Esophagus squamous epithelium (tissue), 5 donors: ENCODE data around the gene PCDHGC3. TPM values are rescaled to one million over a fixed set of nuclear protein-coding genes. Genes with fewer than 3 reads are reported as not detected.

ENCODE experiments used
- DNase-seq: peaks from one replicate; lab custom pipeline; 2025; lab: John Stamatoyannopoulos, UW
- H3K27ac ChIP-seq, 4 donors: fragments of 200-600 bp; sonication (generic); one replicate each; pipeline ENCODE4 v1.5.1; 2016 to 2019; ENCODE audit warnings: mild to moderate bottlenecking in 1 of 4
- H3K27me3 ChIP-seq, 4 donors: fragments of 200-600 bp; sonication (generic); 1 replicate in 3 of 4; 2 replicates in 1 of 4; pipeline versions ENCODE4 v1.5.1 to v1.6.0; 2017 to 2021; ENCODE audit warnings: antibody characterized with exemption in 1 of 4
- H3K36me3 ChIP-seq, 3 donors: fragments of 200-600 bp; sonication (generic); one replicate each; pipeline ENCODE4 v1.5.1; 2016 to 2019
- H3K4me1 ChIP-seq, 3 donors: fragments of 200-600 bp; sonication (generic); one replicate each; pipeline ENCODE4 v1.5.1; 2017 to 2019
- H3K4me3 ChIP-seq, 4 donors: fragments of 200-600 bp; sonication (generic); 1 replicate in 3 of 4; 2 replicates in 1 of 4; pipeline ENCODE4 v1.5.1; 2016 to 2019; ENCODE audit warnings: mild to moderate bottlenecking in 2 of 4, moderate library complexity in 1 of 4
- H3K9me3 ChIP-seq, 3 donors: fragments of 200-600 bp; sonication (generic); one replicate each; pipeline ENCODE4 v1.5.1; 2016 to 2019
- CTCF ChIP-seq, 6 experiments: fragments of 450-650 bp in 4 of 6; fragments of 200-600 bp in 2 of 6; sonication (generic) in 2 of 6; IDR thresholded peaks; one replicate each; pipeline ENCODE4 v1.5.1; 2016 to 2019; ENCODE audit warnings: antibody characterized with exemption in 6 of 6, mild to moderate bottlenecking in 4 of 6, moderate library complexity in 4 of 6
- POLR2A ChIP-seq, 4 donors: fragments of 450-650 bp; IDR thresholded peaks; one replicate each; pipeline ENCODE4 v1.6.1; 2017; ENCODE audit warnings: antibody characterized with exemption in 4 of 4, mild to moderate bottlenecking in 4 of 4, moderate library complexity in 3 of 4
- WGBS, 2 donors: methylation state at CpG; one replicate each; pipeline ENCODE4 v1.1.5; 2018; 5-methylcytosine and 5-hydroxymethylcytosine counted together
- intact Hi-C: fragments of 100-400 bp; cut with DNase I; formaldehyde crosslinking; loops from one replicate; pipeline ENCODE4 v1.15.0; 2022
- total RNA-seq, 4 donors: library from RNA; depleted of rRNA; stranded (reverse); fragments of >200 nt; gene quantifications; one replicate each; pipeline ENCODE4 v1.1.0, GENCODE V29; 2016
- donor health status: DM: yes; HTN: yes; CAD: no.

The PCDHGC3 gene
- total RNA-seq, 4 donors from 2014 or later, result 36.6 to 52.5 (median 38.6) TPM

- H3K27ac ChIP-seq, result peak overlapping the region; percentile 73 to 92 (median 88)
- intact Hi-C loops, result no loop called here
- H3K4me1 ChIP-seq, result peaks cover under 1 to 49% (median 22%) of the 10 kb centered on the region in 3 donors
- H3K9me3 ChIP-seq, result no peaks in the 10 kb centered on the region
- no peaks in the 10 kb centered on the region for H3K27me3 ChIP-seq
- no peak for TF ChIP-seq POLR2A (IDR thresholded peaks at IDR 0.05)
- no peak for TF ChIP-seq CTCF (IDR thresholded peaks at IDR 0.05)
- H3K4me3 ChIP-seq, result peak overlapping the region in 1 of 4 donors; percentile 55
- 55 to 72% methylated on average over 9 to 10 of the region's 11 CpGs for WGBS, 2 donors
- no peak for DNase-seq
- peaks cover 0 to 89% (median 0%) of the 10 kb centered on the region in 3 donors for H3K36me3 ChIP-seq
These were observed 31.8 kb downstream of the PCDHGC3 start for GRCh38 chr5:141507387-141508091.

DNA sequence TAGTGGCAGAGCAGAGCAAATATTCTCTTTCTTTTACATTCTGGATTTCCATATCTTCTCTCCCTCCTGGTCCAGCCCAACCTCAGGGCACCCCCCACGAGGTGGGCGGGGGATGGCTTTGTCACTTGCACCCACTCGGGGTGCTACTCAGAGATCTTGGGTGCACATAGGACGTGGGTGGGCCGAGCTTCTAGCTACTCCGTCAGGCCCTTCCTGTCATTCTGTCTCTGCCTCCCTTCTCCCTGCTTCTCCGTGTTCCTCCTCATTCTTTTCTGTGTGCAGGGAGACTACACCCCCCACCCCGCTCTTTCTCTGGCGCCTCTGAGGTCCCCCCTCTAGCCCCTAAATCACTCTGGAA is 32.7 kb downstream of the PCDHGC3 start:
- TF ChIP-seq POLR2A (IDR thresholded peaks at IDR 0.05), result no peak
- no peak for TF ChIP-seq CTCF (IDR thresholded peaks at IDR 0.05)
- Histone ChIP-seq H3K9me3 (no peaks in the 10 kb centered on the region), H3K27me3 (no peaks in the 10 kb centered on the region), H3K36me3 (peaks cover 0 to 80% (median 0%) of the 10 kb centered on the region in 3 donors), H3K4me1 (peaks cover 8 to 58% (median 27%) of the 10 kb centered on the region in 3 donors), H3K4me3 (peak overlapping the region in 3 of 4 donors; percentile 31 to 55 (median 35)), H3K27ac (peak overlapping the region; percentile 73 to 92 (median 88))
- no peak for DNase-seq
- intact Hi-C loops, result no loop called here
- 53 to 65% methylated on average over 9 of the region's 9 CpGs for WGBS, 2 donors

GRCh38 chr5:141508798-141509611 is 33.2 kb downstream of the PCDHGC3 start:
- Histone ChIP-seq H3K36me3 (peaks cover 0 to 74% (median 0%) of the 10 kb centered on the region in 3 donors), H3K4me1 (peaks cover 13 to 64% (median 33%) of the 10 kb centered on the region in 3 donors), H3K27me3 (no peaks in the 10 kb centered on the region), H3K27ac (peak overlapping the region; percentile 73 to 92 (median 88)), H3K4me3 (peak overlapping the region in 3 of 4 donors; percentile 31 to 55 (median 35)), H3K9me3 (no peaks in the 10 kb centered on the region)
- WGBS, 2 donors, result 20 to 46% methylated on average over 14 to 16 of the region's 23 CpGs
- no peak for DNase-seq
- TF ChIP-seq POLR2A (IDR thresholded peaks at IDR 0.05) (peak in 2 of 4 donors; percentile 31 to 46), CTCF (IDR thresholded peaks at IDR 0.05) (no peak)
- intact Hi-C loops, result no loop called here

- Histone ChIP-seq H3K4me1 (peaks cover 21 to 76% (median 44%) of the 10 kb centered on the region in 3 donors), H3K9me3 (no peaks in the 10 kb centered on the region), H3K36me3 (peaks cover 0 to 63% (median 0%) of the 10 kb centered on the region in 3 donors), H3K27me3 (no peaks in the 10 kb centered on the region), H3K27ac (peak overlapping the region in 3 of 4 donors; percentile 87 to 92 (median 90)), H3K4me3 (no peak overlapping the region)
- no peak for DNase-seq
- TF ChIP-seq CTCF (IDR thresholded peaks at IDR 0.05), result no peak
- no peak for TF ChIP-seq POLR2A (IDR thresholded peaks at IDR 0.05)
- intact Hi-C loops, result loop anchor here (5.0 kb wide), 1 partner anchor 33 kb away; the partner anchor contains the start of gene PCDHGC3
- 86 to 87% methylated on average over 9 of the region's 9 CpGs for WGBS, 2 donors
These were observed 34.4 kb downstream of the PCDHGC3 start for GRCh38 chr5:141510160-141510559.
